Stimulated activated CD4-positive, alpha-beta T cell treated with anti-CD3 and anti-CD28 coated beads, Interleukin-12 subunit alpha, Interleukin-12 subunit beta, amount 100 ng/mL, for 4 hours (primary cell): Measurements from ENCODE around the gene HCRTR1.

Experiments
- DNase-seq: peaks from one replicate; pipeline ENCODE4 v3.0.0-alpha.2; 2020

HCRTR1 gene

GRCh38 chr1:31668303-31668883 is 50.9 kb downstream of the HCRTR1 start:
- no peak for DNase-seq

GRCh38 chr1:31669433-31669785 is 51.9 kb downstream of the HCRTR1 start:
- no peak for DNase-seq

DNA sequence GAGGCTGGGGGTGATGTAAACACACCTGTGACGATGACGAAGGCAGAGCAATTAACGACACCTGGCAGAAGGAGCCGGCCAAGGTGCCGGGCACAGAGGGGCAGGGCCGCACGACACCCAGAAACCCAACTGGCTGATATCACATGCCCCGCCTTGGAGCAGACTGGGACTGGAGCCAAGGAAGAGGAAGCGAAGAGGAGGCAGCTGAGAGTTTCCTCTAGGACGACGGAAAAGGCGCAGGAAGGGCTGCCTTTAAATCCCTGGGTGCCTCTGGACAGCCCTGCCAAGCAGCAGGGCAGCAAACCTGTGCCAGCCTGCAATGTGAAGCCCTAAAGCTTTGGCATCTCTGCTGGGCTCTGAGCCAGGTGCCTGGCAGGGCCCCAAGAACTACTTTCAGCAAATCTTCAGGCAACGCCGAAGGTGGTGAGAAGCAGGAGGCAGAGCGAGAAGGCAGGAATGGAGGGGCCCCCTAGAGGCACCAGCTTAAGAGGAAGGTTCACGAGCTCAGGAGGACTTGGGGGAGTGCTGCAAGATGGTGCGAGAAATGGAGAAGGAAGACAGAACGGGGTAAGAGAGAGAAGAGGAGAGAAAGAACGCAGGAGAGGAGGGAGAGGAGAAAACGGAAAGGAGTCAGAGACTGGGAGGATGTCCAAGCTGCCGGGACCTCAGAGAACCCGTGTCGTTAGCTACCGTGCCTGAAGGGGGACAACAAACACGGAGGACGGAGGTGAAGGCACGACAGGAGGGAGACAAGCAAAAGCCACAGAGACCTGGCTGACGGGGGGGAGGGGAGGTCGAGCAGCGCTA is 52.5 kb downstream of the HCRTR1 start:
- no peak for DNase-seq

GRCh38 chr1:31670593-31670964 is 53.1 kb downstream of the HCRTR1 start:
- DNase-seq = no peak

DNA sequence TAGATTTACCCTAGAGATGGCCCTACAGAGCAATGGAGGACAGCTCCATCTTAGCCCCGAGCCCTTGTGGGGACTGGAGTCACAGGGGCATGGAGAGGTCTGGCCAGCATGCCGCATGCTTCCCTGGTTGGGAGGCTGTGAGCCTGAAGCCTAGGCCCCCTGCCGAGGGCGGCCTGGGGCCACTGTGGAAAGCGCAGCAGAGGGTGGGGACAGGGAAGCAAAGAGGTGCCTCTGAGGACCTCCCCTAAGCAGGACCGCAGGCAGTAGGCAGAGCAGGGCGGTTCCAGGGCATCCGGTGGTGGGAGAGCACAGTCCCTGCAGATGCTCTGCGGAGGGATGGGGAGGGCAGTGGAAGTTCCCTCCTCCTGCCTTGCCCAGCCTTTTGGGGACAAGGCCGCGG is 53.7 kb downstream of the HCRTR1 start:
- DNase-seq = no peak

- DNase-seq = no peak
Measured at GRCh38 chr1:31671561-31672201, 54.2 kb downstream of the HCRTR1 start.

DNA sequence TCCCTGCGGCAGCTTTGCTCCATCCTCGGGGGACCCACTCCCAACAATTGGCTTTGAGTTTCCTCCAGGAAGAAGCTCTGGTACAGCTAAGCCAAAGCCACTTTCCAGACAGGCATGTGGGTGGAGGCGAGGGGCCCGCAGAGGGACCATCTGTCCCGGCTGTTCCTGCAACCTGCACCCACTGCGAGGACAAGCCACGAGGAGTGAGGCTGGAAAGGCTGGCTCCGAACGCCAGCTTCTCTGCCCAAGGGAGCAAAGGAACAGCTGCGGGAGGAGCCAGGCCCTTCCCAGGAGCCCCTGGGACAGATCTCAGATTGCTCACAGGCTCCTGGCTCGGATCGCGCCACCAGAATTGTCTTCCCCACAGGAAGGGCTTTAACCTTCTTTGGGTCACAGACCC is 55.5 kb downstream of the HCRTR1 start:
- DNase-seq = no peak

GRCh38 chr1:31673433-31673832 is 55.9 kb downstream of the HCRTR1 start:
- no peak for DNase-seq

GRCh38 chr1:31674626-31675025 is 57.1 kb downstream of the HCRTR1 start:
- DNase-seq = no peak

- DNase-seq = no peak
Measured at GRCh38 chr1:31675161-31675560, 57.7 kb downstream of the HCRTR1 start.

DNA sequence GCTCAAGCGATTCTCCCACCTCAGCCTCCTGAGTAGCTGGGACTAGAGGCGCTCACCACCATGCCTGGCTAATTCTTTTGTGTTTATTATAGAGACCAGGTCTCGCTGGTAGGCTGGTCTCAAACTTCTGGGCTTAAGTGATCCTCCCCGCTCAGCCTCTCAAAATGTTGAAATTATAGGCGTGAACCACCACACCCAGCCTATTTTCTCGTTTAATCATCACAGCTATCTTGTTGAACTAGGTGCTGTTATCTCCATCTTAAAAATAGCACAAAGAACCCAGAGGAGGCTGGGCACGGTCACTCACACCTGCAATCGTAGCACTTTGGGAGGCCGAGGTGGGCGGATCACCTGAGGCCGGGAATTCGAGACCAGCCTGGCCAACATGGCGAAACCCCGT is 58.3 kb downstream of the HCRTR1 start:
- no peak for DNase-seq
